HG02840 (cell line): Measurements from ENCODE around the gene IFNK.

Source experiments
- ATAC-seq: cut with Tn5 transposase; IDR thresholded peaks from one replicate; pipeline ENCODE4 v1.9.1; 2021; ENCODE audit warnings: mild to moderate bottlenecking, moderate library complexity, moderate number of reproducible peaks; ENCODE audit not compliant: unreplicated experiment, low FRiP score

IFNK gene

GRCh38 chr9:27537027-27537435 is 12.9 kb downstream of the IFNK start:
- no peak for ATAC-seq

- ATAC-seq = no peak
These were observed 13.7 kb downstream of the IFNK start for GRCh38 chr9:27537756-27538155.

GRCh38 chr9:27538647-27539046 is 14.6 kb downstream of the IFNK start:
- no peak for ATAC-seq

GRCh38 chr9:27539479-27540441 is 15.7 kb downstream of the IFNK start:
- ATAC-seq = no peak

GRCh38 chr9:27540502-27540901 is 16.4 kb downstream of the IFNK start:
- ATAC-seq = no peak

GRCh38 chr9:27541740-27542139 is 17.6 kb downstream of the IFNK start:
- ATAC-seq = no peak

- no peak for ATAC-seq
These were observed 18.4 kb downstream of the IFNK start for GRCh38 chr9:27542508-27542907.

- no peak for ATAC-seq
These were observed 21.4 kb downstream of the IFNK start for GRCh38 chr9:27545471-27545870.

GRCh38 chr9:27548055-27548741 is 24.1 kb downstream of the IFNK start:
- ATAC-seq = no peak

- no peak for ATAC-seq
These were observed 25.2 kb downstream of the IFNK start for GRCh38 chr9:27549196-27549755.

- no peak for ATAC-seq
These were observed 30.6 kb downstream of the IFNK start for GRCh38 chr9:27554712-27555111.

- no peak for ATAC-seq
These were observed 32.4 kb downstream of the IFNK start for GRCh38 chr9:27556470-27556869.

GRCh38 chr9:27558307-27558706 is 34.2 kb downstream of the IFNK start:
- ATAC-seq = no peak

GRCh38 chr9:27560457-27560856 is 36.4 kb downstream of the IFNK start:
- ATAC-seq = no peak

- ATAC-seq = no peak
These were observed 37.6 kb downstream of the IFNK start for GRCh38 chr9:27561685-27562084.

- ATAC-seq = no peak
These were observed 39.8 kb downstream of the IFNK start for GRCh38 chr9:27563738-27564430.

- ATAC-seq = no peak
These were observed 40.6 kb downstream of the IFNK start for GRCh38 chr9:27564670-27565069.

- no peak for ATAC-seq
These were observed 41.6 kb downstream of the IFNK start for GRCh38 chr9:27565696-27566095.

- ATAC-seq = no peak
These were observed 42.0 kb downstream of the IFNK start for GRCh38 chr9:27566118-27566517.

GRCh38 chr9:27569406-27569805 is 45.3 kb downstream of the IFNK start:
- no peak for ATAC-seq

GRCh38 chr9:27571011-27571410 is 46.9 kb downstream of the IFNK start:
- ATAC-seq = no peak
